Spleen (tissue), 7 donors: Measurements from ENCODE around the gene CRIP2.

Source experiments
- POLR2A ChIP-seq, 3 donors: fragments of 450-650 bp; IDR thresholded peaks; one replicate each; pipeline ENCODE4 v1.5.1; 2017; ENCODE audit warnings: antibody characterized with exemption in 3 of 3, mild to moderate bottlenecking in 1 of 3
- POLR2AphosphoS5 ChIP-seq, 3 donors: sonication (generic); formaldehyde crosslinking; IDR thresholded peaks; one replicate each; pipeline ENCODE4 v1.5.1; 2017; ENCODE audit warnings: antibody characterized with exemption in 3 of 3
- TF ChIP-seq, protein P1 (sequence below), 11 experiments: fragments of 200-600 bp in 7 of 11; fragments of 450-650 bp in 4 of 11; sonication (generic) in 4 of 11; IDR thresholded peaks in 8 of 11; conservative IDR thresholded peaks in 3 of 11; 1 replicate in 7 of 11; 2 replicates in 4 of 11; pipeline versions ENCODE4 v1.4.0 to v1.8.0; 2016 to 2021; ENCODE audit warnings: antibody characterized with exemption in 11 of 11, inconsistent platforms in 4 of 11, mild to moderate bottlenecking in 1 of 11
- donor health status: DM: no; HTN: no; CAD: no; lungs with moderate emphysema.
- donor health status: DM: no; HTN: no; CAD: no.
- donor health status: DM: no; HTN: no; CAD: no.

DNA sequence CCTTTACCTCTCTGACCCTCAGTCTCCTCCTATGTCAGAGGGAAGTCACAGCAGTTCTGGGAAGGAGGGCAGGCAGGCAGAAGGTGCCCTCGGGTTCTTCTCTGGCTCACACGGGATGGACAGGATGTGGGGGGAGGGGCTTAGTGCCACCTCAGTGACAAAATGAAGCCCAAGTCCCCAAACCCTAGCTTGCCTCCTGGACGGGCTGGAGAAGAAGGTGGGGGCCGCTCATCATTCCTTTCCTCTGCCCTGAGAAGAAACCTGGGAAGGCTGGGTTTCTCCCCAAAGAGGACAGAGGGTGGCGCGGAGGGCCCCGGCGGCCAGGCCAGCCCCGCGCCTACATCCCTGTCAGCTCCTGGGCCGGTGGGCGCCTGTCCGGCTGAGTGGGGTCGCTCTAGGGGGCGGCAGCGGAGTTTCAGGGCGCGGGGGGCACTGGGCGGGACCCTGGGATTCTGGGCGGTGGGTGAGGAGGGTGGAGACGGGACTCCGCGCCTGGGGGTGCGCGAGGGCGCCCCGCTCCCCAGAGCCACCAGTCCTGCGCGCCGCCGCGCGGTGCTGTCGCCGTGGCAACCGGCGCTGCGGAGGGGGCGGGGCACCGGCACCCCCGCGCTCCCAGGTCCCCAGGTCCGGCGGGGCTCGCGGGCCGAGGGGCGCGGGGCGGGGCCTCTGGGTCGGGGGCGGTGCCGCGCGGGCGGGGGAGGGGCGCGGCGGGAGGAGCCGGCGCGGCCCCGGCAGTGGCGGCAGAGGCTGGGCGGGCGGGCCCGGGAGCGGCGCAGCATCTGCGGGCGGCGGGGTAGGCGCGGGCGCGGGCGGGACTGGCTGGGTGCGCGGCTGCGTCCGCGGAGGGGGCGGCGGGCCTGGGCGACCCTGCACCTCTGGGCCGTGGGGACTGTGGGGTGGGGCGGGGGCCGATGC is 51.5 kb downstream of the CRIP2 start, which contains the start of gene TMEM121:
- TF ChIP-seq POLR2A (IDR thresholded peaks at IDR 0.05) (no peak), POLR2AphosphoS5 (IDR thresholded peaks at IDR 0.05) (no peak)
- TF ChIP-seq, protein P1, sequence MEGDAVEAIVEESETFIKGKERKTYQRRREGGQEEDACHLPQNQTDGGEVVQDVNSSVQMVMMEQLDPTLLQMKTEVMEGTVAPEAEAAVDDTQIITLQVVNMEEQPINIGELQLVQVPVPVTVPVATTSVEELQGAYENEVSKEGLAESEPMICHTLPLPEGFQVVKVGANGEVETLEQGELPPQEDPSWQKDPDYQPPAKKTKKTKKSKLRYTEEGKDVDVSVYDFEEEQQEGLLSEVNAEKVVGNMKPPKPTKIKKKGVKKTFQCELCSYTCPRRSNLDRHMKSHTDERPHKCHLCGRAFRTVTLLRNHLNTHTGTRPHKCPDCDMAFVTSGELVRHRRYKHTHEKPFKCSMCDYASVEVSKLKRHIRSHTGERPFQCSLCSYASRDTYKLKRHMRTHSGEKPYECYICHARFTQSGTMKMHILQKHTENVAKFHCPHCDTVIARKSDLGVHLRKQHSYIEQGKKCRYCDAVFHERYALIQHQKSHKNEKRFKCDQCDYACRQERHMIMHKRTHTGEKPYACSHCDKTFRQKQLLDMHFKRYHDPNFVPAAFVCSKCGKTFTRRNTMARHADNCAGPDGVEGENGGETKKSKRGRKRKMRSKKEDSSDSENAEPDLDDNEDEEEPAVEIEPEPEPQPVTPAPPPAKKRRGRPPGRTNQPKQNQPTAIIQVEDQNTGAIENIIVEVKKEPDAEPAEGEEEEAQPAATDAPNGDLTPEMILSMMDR (IDR thresholded peaks at IDR 0.05 in 8 of 11, conservative IDR thresholded peaks at IDR 0.05 in 3 of 11) = no peak
